ENCODE data around the gene ZBTB3. TPM values are rescaled to one million over a fixed set of nuclear protein-coding genes. Genes with fewer than 3 reads are reported as not detected.

ZBTB3 gene
- total and polyA plus RNA-seq, 2 of the 13 experiments (the other 11 are each of a cell fraction or from before 2014, with no cell fraction given): 3.4 to 5.2 TPM

GRCh38 chr11:62727165-62727871 lies 26.6 kb downstream of the ZBTB3 start, which contains the start of gene HNRNPUL2 (continued):
- TF ChIP-seq ELK4 (CRISPR knock-in tag; IDR thresholded peaks at IDR 0.05; ENCODE audit: borderline replicate concordance) (no peak), ZBTB34 (CRISPR knock-in tag; IDR thresholded peaks at IDR 0.05) (no peak), NCOA5 (CRISPR knock-in tag; IDR thresholded peaks at IDR 0.05) (no peak), MBD4 (IDR thresholded peaks at IDR 0.05; ENCODE audit: borderline replicate concordance, low read length) (no peak), ZNF615 (CRISPR knock-in tag; IDR thresholded peaks at IDR 0.05; ENCODE audit: borderline replicate concordance) (no peak), ZNF83 (CRISPR knock-in tag; IDR thresholded peaks at IDR 0.05; ENCODE audit: borderline replicate concordance) (no peak), ATF4 (CRISPR knock-in tag; IDR thresholded peaks at IDR 0.05) (0 out of 4 replicates have a peak, but pooled peaks of 1 of the 2 experiments have one; percentile 1), DRAP1 (CRISPR knock-in tag; IDR thresholded peaks at IDR 0.05) (peak; percentile 82), ZNF317 (CRISPR knock-in tag; IDR thresholded peaks at IDR 0.05) (no peak), CREBL2 (CRISPR knock-in tag; IDR thresholded peaks at IDR 0.05; ENCODE audit: borderline replicate concordance) (no peak; the same call in 1 of the 2 replicates), TOPORS (CRISPR knock-in tag; IDR thresholded peaks at IDR 0.05) (peak; percentile 93), KIAA2018 (CRISPR knock-in tag; IDR thresholded peaks at IDR 0.05; ENCODE audit: borderline replicate concordance) (no peak), TAF15 (IDR thresholded peaks at IDR 0.05; ENCODE audit: low read depth, low read length, poor library complexity, severe bottlenecking) (no peak)
